PC-9 (cell line): ENCODE data around the gene NEO1. TPM values are rescaled to one million over a fixed set of nuclear protein-coding genes. Genes with fewer than 3 reads are reported as not detected.

ENCODE experiments used
- BruUV-seq: library from RNA; stranded (reverse); fragments of 400-500 nt; replicated peaks from 2 replicates; lab custom pipeline; 2021; lab: Mats Ljungman, UMichigan
- CTCF ChIA-PET: fragments of 300-600 bp; sonication (Branson Sonifier 250); formaldehyde crosslinking; loops from one replicate; lab custom pipeline; 2022; ENCODE audit warnings: antibody characterized with exemption; lab: Charles Lee
- POLR2A ChIA-PET: fragments of 300-600 bp; sonication (Branson Sonifier 250); formaldehyde crosslinking; loops from one replicate; lab custom pipeline; 2022; ENCODE audit warnings: antibody characterized with exemption; ENCODE audit not compliant: unreplicated experiment; lab: Charles Lee
- DNase-seq, 2 experiments: peaks; one replicate each; pipeline versions ENCODE4 v3.0.0 to v3.0.0-alpha.2; 2015 to 2022; ENCODE audit warnings: mixed read lengths in 1 of 2
- H2AFZ ChIP-seq: fragments of 200-600 bp; sonication (generic); 2 replicates; pipeline ENCODE4 v1.8.1; 2017; ENCODE audit warnings: antibody characterized with exemption
- H3F3A ChIP-seq: fragments of 200-600 bp; sonication (generic); 2 replicates; pipeline ENCODE4 v1.8.1; 2017; ENCODE audit warnings: antibody characterized with exemption, mild to moderate bottlenecking, low read depth; ENCODE audit not compliant: insufficient read depth
- H3K27ac ChIP-seq: fragments of 200-600 bp; sonication (generic); 2 replicates; pipeline ENCODE4 v1.6.1; 2016; ENCODE audit warnings: mixed run types
- H3K27me3 ChIP-seq: fragments of 200-600 bp; sonication (generic); 2 replicates; pipeline ENCODE4 v1.6.1; 2016; ENCODE audit warnings: low read depth, mixed run types; ENCODE audit not compliant: insufficient read depth
- H3K36me3 ChIP-seq: fragments of 200-600 bp; sonication (generic); 2 replicates; pipeline ENCODE4 v1.6.1; 2016; ENCODE audit warnings: low read depth, mixed run types
- H3K4me1 ChIP-seq: fragments of 200-600 bp; sonication (generic); replicated peaks from 2 replicates; pipeline ENCODE4 v1.6.1; 2016; ENCODE audit warnings: mixed run types; ENCODE audit not compliant: insufficient read depth
- H3K4me2 ChIP-seq: fragments of 200-600 bp; sonication (generic); 2 replicates; pipeline ENCODE4 v1.6.1; 2017; ENCODE audit warnings: mixed run types
- H3K4me3 ChIP-seq: fragments of 200-600 bp; sonication (generic); 2 replicates; pipeline ENCODE4 v1.6.1; 2016; ENCODE audit warnings: mixed run types
- H3K79me2 ChIP-seq: fragments of 200-600 bp; sonication (generic); 2 replicates; pipeline ENCODE4 v1.6.1; 2017; ENCODE audit warnings: low read depth, mixed run types
- H3K9me2 ChIP-seq: fragments of 200-600 bp; sonication (generic); 2 replicates; pipeline ENCODE4 v1.8.1; 2017; ENCODE audit warnings: mild to moderate bottlenecking; ENCODE audit not compliant: insufficient read depth
- H3K9me3 ChIP-seq: fragments of 200-600 bp; sonication (generic); 2 replicates; pipeline ENCODE4 v1.8.1; 2016; ENCODE audit warnings: low read depth; ENCODE audit not compliant: insufficient read depth
- H4K20me1 ChIP-seq: fragments of 200-600 bp; sonication (generic); 2 replicates; pipeline ENCODE4 v1.8.1; 2017; ENCODE audit not compliant: insufficient read depth
- EZH2 ChIP-seq: fragments of 200-600 bp; sonication (generic); IDR thresholded peaks from 2 replicates; pipeline ENCODE4 v1.8.0; 2017; ENCODE audit warnings: antibody characterized with exemption, low read depth
- intact Hi-C: fragments of 100-400 bp; cut with micrococcal nuclease; formaldehyde crosslinking; loops from one replicate; pipeline ENCODE4 v1.10.0; 2022; ENCODE audit not compliant: unreplicated experiment
- total RNA-seq: library from RNA; stranded (reverse); gene quantifications from 2 replicates; pipeline ENCODE4 v1.2.3, GENCODE V29; 2021
- TF ChIP-seq, protein P1 (sequence below): fragments of 200-600 bp; sonication (generic); conservative IDR thresholded peaks from 2 replicates; pipeline ENCODE4 v1.6.1; 2017; ENCODE audit warnings: mixed run types, antibody characterized with exemption, mild to moderate bottlenecking, moderate library complexity

The NEO1 gene
- total RNA-seq, 1 experiment from 2014 or later: 5.2 TPM

DNA sequence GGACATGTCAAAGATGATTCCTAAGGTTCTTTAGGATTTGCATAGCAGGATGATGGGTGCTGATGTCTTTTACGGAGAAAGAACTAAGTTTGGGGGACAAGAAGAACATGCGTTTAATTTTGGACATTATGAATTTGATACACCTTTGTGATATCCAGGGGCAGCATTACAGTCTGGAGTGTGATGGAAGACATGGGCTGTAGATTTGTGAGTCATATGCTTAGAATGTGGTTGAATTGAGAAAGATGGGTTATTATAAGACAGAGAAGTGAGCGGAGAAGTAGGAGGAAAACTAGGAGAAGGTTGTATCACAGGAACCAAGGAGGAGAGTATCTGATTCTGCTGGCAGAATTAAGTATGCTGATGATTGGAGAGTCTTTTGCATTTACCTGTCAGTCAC lies 20.6 kb downstream of the NEO1 start:
- DNase-seq: no peak
- CTCF ChIA-PET: no interaction called here
- no peak for TF ChIP-seq EZH2
- TF ChIP-seq, protein P1, sequence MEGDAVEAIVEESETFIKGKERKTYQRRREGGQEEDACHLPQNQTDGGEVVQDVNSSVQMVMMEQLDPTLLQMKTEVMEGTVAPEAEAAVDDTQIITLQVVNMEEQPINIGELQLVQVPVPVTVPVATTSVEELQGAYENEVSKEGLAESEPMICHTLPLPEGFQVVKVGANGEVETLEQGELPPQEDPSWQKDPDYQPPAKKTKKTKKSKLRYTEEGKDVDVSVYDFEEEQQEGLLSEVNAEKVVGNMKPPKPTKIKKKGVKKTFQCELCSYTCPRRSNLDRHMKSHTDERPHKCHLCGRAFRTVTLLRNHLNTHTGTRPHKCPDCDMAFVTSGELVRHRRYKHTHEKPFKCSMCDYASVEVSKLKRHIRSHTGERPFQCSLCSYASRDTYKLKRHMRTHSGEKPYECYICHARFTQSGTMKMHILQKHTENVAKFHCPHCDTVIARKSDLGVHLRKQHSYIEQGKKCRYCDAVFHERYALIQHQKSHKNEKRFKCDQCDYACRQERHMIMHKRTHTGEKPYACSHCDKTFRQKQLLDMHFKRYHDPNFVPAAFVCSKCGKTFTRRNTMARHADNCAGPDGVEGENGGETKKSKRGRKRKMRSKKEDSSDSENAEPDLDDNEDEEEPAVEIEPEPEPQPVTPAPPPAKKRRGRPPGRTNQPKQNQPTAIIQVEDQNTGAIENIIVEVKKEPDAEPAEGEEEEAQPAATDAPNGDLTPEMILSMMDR: no peak

DNA sequence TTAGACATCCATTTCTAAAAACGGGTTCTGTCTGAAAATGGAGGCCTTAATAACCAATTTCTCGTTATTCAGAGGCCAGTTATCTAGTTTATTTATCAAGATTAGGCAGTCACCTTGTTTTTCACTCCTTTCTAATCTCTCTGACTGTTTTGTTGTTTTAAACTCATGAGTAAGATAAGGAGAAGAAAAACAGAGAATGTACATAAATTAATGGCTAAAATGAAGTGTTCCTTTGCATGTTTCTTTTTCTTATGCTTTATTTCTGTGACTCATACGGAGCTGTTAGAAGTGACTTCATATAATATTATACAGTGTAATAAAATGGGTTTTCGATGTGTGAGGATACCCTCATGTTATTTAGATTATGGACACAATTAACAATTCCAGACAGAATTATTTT lies 22.0 kb downstream of the NEO1 start:
- Histone ChIP-seq H3K27ac (no peak overlapping the region), H3K4me3 (no peak overlapping the region), H3K9me2 (no peaks in the 10 kb centered on the region), H2AFZ (no peak overlapping the region), H3F3A (no peaks in the 10 kb centered on the region), H4K20me1 (no peaks in the 10 kb centered on the region), H3K27me3 (no peaks in the 10 kb centered on the region), H3K4me1 (no peaks in the 10 kb centered on the region), H3K79me2 (no peaks in the 10 kb centered on the region), H3K36me3 (no peaks in the 10 kb centered on the region), H3K4me2 (no peak overlapping the region), H3K9me3 (no peaks in the 10 kb centered on the region)
- TF ChIP-seq, protein P1: no peak
- no peak for TF ChIP-seq EZH2
- ChIA-PET POLR2A (no interaction called here), CTCF (no interaction called here)
- intact Hi-C loops: no loop called here
- DNase-seq: no peak
- no TSS peak for BruUV-seq

More for the DNA sequence above, 20.6 kb downstream of the NEO1 start:
- Histone ChIP-seq H3K27ac (no peak overlapping the region), H4K20me1 (no peaks in the 10 kb centered on the region), H3K4me2 (no peak overlapping the region), H3K9me2 (no peaks in the 10 kb centered on the region), H3K27me3 (no peaks in the 10 kb centered on the region), H2AFZ (no peak overlapping the region), H3F3A (no peaks in the 10 kb centered on the region), H3K36me3 (no peaks in the 10 kb centered on the region), H3K9me3 (no peaks in the 10 kb centered on the region), H3K4me1 (no peaks in the 10 kb centered on the region), H3K79me2 (no peaks in the 10 kb centered on the region), H3K4me3 (no peak overlapping the region)
- no TSS peak for BruUV-seq
- POLR2A ChIA-PET: no interaction called here
- intact Hi-C loops: no loop called here

DNA sequence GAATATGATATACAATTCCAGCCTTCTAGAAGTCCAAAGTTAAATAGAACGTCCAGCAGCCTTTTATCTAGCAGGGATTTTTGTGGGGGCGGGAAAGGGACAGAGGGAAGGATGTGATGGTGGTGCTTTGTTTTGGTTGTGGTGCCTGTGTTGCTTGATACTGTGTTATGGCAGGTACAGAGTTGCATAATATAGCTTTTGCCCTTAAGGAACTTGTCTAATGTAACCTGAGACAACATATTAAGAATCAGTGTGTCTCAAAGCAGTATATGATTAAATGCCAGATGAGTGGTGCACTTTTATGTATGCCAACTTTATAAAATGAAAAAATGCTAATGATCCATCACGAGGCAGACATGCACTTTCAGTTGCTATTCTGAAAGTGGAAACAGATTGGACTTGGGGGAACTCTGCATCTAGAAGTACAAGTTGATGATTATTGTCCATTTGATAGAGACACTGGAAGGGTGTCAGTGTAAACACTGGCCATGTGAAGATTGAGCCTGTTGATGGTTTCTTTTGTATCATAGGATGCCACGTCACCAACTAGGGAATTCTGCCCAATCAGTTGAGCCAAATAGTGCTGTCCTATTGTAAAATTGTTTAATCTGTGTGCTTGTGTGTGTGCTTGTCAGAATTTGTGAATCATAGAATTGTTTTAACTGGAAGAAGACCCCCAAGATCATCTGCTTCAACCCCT lies 23.0 kb downstream of the NEO1 start:
- intact Hi-C loops: no loop called here
- Histone ChIP-seq H3F3A (no peaks in the 10 kb centered on the region), H3K9me3 (no peaks in the 10 kb centered on the region), H3K36me3 (no peaks in the 10 kb centered on the region), H2AFZ (no peak overlapping the region), H3K4me2 (no peak overlapping the region), H3K27me3 (no peaks in the 10 kb centered on the region), H3K4me1 (no peaks in the 10 kb centered on the region), H3K27ac (no peak overlapping the region), H3K79me2 (no peaks in the 10 kb centered on the region), H4K20me1 (no peaks in the 10 kb centered on the region), H3K4me3 (no peak overlapping the region), H3K9me2 (no peaks in the 10 kb centered on the region)
- ChIA-PET CTCF (no interaction called here), POLR2A (no interaction called here)
- TF ChIP-seq EZH2: no peak
- TF ChIP-seq, protein P1: no peak
- no TSS peak for BruUV-seq
- no peak for DNase-seq
